Liver (tissue), 3 donors: Measurements from ENCODE around the gene ZBTB18.

ENCODE experiments used
- CTCF ChIP-seq: fragments of 150-350 bp; IDR thresholded peaks from 2 replicates; pipeline ENCODE4 v1.5.1; 2017; ENCODE audit warnings: improper control_type of control experiment, low read depth, low read length; ENCODE audit not compliant: missing input control
- GABPA ChIP-seq, 2 donors: IDR thresholded peaks in 1 of 2; conservative IDR thresholded peaks in 1 of 2; 2 replicates each; pipeline ENCODE4 v1.6.1; 2016; ENCODE audit warnings: antibody characterized with exemption in 2 of 2, mild to moderate bottlenecking in 1 of 2, moderate library complexity in 1 of 2
- RAD21 ChIP-seq, 2 donors: IDR thresholded peaks; 2 replicates each; pipeline ENCODE4 v1.6.1; 2016; ENCODE audit warnings: antibody characterized with exemption in 2 of 2, mild to moderate bottlenecking in 2 of 2
- SP1 ChIP-seq: IDR thresholded peaks from 2 replicates; pipeline ENCODE4 v1.6.1; 2018; ENCODE audit warnings: antibody characterized with exemption, mild to moderate bottlenecking
- TAF1 ChIP-seq: conservative IDR thresholded peaks from 2 replicates; pipeline ENCODE4 v1.6.1; 2016; ENCODE audit warnings: antibody characterized with exemption, mild to moderate bottlenecking
- TF ChIP-seq, protein P1 (sequence below): IDR thresholded peaks from 2 replicates; pipeline ENCODE4 v1.6.1; 2016; ENCODE audit warnings: antibody characterized with exemption
- TF ChIP-seq, protein P2 (sequence below): IDR thresholded peaks from 2 replicates; pipeline ENCODE4 v1.6.1; 2016; ENCODE audit warnings: antibody characterized with exemption
- donor health status: healthy.
- donor health status: healthy.

DNA sequence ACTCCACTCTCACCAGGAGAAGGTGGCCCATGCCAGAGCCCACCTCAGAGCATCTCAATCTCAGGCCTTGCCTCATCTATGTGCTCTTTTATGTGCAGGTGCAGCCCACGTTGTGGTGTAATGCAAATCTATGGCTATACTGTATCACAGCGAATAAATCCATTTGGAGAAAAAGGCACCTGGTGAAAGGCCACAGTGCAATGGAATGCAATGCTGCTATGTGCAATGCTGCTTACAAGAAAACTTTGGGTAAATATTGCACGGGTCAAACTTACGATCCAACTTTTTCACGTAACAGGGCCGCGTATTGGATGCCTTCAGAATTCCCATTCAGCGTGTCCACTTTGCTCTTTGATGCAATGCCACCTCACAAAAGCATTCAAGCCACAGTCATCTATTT lies 13.5 kb downstream of the ZBTB18 start:
- TF ChIP-seq CTCF: no peak
- TF ChIP-seq, protein P1, sequence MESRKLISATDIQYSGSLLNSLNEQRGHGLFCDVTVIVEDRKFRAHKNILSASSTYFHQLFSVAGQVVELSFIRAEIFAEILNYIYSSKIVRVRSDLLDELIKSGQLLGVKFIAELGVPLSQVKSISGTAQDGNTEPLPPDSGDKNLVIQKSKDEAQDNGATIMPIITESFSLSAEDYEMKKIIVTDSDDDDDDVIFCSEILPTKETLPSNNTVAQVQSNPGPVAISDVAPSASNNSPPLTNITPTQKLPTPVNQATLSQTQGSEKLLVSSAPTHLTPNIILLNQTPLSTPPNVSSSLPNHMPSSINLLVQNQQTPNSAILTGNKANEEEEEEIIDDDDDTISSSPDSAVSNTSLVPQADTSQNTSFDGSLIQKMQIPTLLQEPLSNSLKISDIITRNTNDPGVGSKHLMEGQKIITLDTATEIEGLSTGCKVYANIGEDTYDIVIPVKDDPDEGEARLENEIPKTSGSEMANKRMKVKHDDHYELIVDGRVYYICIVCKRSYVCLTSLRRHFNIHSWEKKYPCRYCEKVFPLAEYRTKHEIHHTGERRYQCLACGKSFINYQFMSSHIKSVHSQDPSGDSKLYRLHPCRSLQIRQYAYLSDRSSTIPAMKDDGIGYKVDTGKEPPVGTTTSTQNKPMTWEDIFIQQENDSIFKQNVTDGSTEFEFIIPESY: no peak
- TF ChIP-seq, protein P2, sequence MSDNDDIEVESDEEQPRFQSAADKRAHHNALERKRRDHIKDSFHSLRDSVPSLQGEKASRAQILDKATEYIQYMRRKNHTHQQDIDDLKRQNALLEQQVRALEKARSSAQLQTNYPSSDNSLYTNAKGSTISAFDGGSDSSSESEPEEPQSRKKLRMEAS: no peak
- no peak for TF ChIP-seq SP1
- no peak for TF ChIP-seq RAD21 (IDR thresholded peaks at IDR 0.05)
- TF ChIP-seq GABPA (IDR thresholded peaks at IDR 0.05 in 1 of 2, conservative IDR thresholded peaks at IDR 0.05 in 1 of 2): no peak
- no peak for TF ChIP-seq TAF1
